GM21390 (cell line): Measurements from ENCODE around the gene CRKL.
"Not testable (repeated sequence)": the region's sequence is repeated elsewhere in the genome, so short reads cannot be mapped to it uniquely, and the experiment has no call there.

Experiments
- ATAC-seq: cut with Tn5 transposase; IDR thresholded peaks from one replicate; pipeline ENCODE4 v1.9.1; 2021; ENCODE audit not compliant: unreplicated experiment

The CRKL gene

DNA sequence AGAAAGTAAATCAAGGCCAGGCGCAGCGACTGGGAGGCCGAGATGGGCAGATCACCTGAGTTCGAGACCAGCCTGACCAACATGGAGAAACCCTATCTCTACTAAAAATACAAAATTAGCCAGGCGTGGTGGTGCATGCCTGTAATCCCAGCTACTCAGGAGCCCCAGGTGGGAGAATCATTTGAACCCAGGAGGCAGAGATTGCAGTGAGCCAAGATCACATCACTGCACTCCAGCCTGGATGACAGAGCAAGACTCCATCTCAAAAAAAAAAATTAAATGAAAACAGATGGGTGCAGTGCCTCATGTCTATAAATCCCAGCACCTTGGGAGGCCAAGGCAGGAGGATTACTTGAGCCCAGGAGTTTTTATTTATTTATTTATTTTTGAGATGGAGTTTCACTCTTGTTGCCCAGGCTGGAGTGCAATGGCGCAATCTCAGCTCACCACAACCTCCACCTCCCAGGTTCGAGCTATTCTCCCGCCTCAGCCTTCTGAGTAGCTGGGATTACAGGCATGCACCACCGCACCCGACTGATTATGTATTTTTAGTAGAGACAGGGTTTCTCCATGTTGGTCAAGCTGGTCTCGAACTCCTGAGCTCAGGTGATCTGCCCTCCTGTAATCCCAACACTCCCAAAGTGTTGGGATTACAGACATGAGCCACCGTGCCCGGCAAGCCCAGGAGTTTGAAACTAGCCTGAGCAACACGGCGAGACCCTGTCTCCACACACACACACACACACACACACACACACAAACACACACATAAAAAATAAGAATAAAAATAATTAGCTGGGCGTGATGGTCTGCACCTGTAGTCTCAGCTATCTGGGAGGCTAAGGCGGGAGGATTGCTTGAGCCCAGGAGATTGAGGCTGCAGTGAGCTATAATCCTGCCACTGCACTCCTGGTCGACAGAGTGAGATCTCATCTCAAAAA, 15.8 kb upstream of the CRKL start:
- ATAC-seq: not testable (repeated sequence)

DNA sequence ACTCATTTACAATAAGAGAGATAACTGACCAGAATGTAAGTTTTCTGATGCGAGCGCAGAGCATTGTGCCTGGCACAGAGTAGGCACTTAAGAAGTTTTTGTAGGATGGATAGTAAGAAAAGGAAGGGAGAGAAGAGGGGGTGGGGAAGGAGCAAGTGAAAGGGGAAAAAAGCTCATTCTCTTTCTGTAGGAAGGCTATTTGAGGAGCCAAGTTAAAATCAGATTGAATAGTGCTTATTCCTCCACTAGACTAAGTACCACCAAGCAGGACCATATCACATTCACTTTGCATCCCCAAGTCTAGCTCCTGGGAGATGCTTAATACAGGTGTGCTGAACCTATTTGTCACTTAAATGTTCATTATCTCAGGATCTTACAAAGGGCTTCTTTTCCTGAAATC, 14.1 kb upstream of the CRKL start:
- ATAC-seq: no peak

DNA sequence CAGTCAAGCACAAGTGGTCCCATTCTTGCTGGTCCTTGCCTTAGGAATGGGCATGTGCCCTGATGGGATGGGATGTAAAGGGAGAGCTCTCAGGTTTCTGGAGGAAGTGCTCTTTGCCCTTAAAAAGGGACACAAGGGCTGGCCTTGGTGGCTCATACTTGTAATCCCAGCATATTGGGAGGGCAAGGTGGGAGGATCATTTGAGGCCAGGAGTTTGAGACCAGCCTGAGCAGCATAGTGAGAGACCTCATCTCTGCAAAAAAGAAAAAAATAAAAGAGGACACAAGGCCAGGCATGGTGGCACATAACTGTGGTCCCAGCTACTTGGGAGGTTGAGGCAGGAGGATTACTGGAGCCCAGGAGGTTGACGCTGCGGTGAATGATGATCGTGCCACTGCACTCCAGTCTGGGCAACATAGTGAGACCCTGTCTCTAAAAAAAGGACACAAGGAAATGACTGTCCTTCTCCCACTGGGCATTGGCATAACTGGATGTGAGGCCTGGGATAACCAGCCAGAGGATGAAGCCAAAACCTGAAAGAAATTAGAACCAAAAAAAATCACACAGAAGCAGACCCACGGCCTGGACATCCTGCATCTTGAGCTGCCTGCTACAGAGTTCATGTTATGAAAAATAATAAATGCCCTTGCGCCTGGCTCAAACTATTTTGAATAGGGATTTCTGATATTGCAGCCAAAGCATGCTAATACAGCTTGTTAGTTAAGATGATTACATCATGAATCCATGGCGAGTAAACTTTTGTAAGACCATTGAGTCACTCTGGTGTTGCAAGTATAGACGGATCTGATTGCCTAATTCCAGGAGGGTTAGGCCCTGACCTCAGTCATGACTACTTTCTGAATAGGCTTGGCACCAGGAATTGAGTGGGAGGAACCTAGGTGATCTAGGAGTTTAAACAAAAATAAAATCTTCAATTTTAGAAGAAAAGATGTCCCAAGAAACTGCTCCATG, 12.9 kb upstream of the CRKL start:
- no peak for ATAC-seq

DNA sequence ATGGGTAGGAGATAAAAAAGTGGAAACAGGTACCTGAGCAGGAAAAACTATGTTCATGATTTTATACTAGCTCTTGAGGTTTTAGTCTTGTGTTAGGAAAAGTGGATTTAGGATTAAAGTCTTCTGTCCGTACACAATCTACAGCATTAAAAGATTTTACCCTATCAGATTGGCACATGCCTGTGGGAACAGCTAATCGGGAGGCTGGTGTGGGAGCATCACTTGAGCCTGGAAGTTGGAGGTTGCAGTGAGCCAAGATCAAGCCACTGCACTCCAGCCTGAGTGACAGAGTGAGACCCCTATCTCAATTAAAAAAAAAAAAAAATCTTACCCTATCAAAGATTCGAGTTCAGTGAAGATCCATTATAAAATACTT, 12.2 kb upstream of the CRKL start:
- no peak for ATAC-seq

DNA sequence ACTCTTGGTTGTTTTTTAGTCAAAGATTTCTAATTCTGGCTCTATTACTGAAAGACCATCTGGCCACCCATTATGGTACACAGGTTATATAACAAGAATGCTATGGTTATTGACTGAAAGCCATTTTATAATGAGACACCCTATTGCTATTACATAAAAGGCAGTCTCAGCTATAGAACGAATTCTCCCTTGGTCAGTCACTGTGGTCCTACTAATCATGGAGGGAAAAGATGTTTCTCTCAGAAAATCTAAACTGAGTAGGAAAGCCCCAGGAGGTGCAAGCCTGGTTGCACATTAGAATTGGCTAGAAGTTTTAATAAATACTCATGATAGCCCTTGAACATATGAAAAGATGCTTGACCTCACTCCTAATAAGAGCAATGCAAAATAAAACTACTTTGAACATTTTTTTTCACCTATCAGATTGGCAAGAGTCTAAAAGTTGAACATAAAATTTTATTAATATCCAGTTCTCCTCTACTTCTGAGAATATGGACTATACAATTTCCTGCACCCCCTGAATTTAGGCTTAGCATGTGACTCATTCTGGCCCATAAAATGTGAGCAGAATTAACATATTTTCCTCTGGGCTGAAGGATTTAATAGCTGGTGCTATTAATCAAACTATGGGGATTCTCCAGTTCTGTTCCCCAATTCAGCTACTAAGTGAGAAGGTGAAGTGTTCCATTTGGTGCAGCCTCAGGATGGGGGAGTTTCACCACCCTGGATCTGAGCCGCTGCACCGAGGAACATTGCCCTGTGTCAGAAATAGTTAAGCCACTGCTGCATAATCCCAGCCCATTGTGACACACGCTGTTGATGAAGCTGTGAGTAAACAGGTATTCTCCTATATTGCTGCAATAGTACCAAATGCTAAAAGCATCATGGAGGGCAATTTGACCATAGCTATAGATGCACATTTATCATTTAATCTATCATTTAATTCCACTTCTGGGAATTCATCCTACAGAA, 11.5 kb upstream of the CRKL start:
- no peak for ATAC-seq

DNA sequence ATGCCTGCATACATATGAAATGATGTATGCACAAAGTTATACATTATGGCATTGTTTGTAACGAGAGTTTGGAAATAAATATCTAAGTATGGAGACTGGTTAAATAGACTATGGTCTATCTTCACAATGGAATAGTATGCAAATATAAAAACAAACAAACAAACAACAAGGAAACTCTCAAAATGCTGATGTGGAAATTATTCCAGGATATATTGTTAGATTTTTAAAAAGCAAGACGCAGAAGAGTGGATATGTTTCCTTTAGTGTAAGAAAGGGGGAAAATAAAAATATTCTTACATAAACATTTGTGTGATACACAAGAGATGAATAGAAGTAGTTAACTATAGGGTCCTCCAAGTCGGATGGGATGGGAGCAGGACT, 10.8 kb upstream of the CRKL start:
- ATAC-seq: no peak

DNA sequence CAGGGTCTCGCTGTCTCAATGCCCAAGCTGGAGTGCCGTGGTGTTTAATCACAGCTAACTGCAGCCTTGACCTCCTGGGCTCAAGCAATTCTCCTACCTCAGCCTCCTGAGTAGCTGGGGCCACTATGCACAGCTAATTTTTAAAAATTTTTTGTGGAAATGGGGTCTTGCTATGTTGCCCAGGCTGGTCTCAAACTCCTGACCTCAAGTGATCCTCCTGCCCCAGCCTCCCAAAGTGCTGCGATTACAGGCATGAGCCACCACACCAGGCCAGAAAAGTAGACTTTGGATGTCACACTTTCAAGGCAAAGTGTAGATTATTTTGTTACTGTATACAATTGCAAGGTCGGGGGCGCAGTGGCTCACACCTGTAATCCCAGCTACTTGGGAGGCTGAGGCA, 8.5 kb upstream of the CRKL start:
- not testable (repeated sequence) for ATAC-seq

DNA sequence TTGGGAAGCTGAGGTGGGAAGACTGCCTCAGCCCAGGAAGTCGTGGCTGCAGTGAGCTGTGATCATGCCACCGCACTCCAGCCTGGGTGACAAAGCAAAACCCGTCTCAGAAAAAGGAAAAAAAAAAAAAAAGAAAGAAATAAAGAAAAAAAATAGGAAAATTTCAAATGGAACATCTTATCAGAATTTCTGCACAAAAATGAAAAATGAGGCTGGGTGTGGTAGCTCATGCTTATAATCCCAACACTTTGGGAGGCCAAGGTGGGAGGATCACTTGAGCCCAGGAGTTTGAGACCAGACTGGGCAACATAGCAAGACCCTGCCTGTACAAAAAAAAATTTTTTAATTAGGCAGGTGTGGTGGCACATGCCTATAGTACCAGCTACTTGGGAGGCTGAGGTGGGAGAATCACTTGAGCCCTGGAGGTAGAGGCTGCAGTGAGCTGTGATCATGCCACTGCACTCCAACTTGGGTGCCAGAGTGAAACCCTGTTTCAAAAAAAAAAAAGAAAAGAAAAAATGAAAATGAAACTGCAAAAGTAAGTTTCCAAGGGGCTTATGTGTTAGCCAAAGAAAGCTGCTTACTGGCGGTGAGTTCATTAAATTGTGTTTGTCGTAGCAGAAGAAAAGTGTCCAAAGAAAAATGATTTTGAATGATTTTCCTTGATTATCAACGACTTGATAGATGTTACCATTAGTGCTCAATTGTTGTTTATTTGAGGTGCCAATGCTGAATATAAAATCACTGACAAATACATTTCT, 7.5 kb upstream of the CRKL start:
- ATAC-seq: no peak

DNA sequence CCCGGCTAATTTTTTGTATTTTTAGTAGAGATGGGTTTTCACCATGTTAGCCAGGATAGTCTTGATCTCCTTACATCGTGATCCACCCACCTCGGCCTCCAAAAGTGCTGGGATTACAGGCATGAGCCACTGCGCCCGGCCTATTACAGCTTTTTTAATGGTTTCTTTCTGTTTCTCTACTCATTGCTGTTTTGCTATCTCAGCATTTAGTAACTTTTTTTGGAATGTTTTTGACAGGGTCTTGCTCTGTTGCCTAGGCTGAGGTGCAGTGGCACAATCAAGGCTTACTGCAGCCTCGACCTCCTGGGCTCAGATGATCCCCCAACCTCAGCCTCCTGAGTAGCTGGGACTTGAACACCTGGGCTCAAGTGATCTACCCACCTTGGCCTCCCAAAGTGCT, 4.7 kb upstream of the CRKL start:
- ATAC-seq: no peak

DNA sequence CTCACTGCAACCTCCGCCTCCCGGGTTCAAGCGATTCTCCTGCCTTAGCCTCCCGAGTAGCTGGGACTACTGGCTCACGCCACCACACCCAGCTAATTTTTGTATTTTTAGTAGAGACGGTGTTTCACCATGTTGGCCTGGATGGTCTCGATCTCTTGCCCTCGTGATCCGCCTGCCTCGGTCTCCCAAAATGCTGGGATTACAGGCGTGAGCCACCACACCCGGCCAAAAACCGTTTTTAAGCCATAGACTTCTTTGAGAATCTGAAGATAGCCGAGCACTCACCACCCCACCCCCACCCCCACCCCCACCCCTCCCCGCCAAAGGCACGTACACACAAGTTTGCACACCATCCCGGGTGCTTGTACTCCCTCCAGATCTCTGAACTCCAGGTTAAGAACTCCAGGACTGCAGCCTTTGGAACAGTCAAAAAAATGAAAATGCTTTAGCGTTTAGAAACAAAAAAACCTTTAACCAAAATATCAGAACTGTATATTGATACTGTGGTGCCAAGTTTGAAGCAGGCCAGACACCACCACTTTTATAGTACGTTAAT, 1.5 kb downstream of the CRKL start:
- no peak for ATAC-seq

DNA sequence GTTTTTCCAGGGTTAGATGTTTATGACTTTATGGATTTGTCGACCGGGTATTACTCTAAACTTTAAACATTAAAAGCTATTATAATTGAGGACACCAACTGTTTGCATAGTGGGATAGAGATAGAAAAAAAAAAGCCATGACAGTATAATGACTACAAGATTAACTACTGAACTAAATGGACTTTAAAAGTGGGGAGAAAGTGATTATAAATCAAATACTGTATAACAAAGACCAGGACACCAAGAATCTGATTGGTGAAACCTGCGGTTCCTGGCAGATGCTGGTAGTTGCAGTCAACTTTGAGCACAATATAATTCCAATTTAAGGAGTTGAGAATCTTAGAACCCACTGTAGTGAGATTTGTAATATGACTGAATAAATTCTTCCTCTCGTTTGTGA, 2.5 kb downstream of the CRKL start:
- ATAC-seq: no peak

DNA sequence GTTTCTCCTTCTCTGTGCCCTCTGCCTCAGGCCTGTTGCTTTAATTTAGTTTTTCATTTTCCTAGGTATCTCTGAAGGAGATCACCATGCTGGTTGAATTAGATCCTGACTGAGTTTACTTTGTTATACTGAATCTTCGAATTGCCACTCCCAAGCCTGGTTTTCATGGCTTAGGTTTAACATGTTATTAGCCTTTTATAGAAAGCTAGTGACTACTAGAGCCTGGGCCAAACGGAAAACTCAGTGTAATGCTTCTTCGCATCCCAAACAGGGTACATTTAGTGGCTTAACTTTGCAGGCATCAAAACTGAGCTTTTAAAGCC, 3.6 kb downstream of the CRKL start:
- ATAC-seq: no peak

DNA sequence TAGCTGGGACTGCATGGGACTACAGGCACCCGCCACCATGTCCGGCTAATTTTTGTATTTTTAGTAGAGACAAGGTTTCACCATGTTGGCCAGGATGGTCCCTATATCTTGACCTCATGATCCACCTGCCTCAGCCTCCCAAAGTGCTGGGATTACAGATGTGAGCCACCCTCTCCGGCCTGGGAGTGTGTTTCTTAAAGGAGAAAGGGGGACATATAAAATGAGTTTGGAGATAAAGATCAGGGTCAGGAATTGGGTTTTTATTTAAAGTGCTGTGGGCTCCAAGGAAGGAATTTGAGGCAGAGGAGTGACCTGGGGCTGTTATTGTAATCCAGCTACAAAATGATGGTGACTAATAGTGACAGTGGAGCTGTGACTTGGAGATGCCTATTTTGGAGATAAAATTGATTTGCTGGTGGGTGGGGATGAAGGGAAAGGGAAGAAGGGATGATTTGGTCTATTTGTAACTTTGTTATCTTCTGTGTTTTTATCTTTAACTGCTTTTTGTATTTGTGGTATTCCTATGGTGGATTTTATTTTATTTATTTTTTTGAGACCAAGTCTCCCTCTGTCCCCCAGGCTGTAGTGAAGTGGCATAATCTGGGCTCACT, 5.0 kb downstream of the CRKL start:
- ATAC-seq: no peak

DNA sequence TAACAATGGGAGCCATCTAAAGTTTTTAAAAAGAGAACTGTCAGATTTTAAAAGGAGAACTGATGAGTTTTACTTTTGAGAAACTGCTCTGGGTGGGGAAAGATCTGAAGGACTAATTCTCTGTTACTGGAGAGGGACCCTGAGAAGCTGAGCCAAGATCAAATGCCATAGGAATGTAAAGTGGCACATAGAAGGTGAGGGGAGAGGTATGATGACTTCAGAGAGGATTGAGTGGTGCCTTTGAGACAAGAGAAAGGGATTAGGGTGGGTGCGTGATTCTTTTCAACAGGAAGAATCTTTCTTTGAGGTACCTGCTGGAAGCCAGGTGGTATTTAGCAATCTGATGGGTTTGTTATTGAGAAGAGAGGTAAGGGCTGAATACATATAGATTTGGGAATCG, 9.0 kb downstream of the CRKL start:
- no peak for ATAC-seq

DNA sequence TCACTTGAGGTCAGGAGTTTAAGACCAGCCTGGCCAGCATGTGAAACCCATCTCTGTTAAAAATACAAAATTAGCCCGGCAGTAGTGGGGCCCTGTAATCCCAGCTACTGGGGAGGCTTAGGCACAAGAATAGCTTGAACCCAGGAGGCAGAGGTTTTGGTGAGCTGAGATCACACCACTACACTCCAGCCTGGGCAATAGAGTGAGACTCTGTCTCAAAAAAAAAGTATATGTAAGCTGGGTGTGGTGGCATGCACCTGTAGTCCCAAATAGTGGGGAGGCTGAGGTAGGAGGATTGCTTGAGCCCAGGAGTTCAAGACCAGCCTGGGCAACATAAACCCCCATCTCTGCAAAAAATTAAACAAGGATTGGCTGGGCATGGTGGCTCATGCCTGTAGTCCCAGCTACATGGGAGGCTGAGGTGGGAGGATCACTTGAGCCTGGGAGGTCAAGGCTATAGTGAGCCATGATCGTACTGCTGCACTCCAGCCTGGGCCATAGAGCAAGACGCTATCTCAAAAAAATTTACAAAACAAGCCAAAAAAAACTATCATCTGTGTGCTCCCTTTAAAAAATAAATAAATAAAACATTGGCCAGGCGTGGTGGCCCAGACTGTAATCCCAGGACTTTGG, 10.8 kb downstream of the CRKL start:
- no peak for ATAC-seq

DNA sequence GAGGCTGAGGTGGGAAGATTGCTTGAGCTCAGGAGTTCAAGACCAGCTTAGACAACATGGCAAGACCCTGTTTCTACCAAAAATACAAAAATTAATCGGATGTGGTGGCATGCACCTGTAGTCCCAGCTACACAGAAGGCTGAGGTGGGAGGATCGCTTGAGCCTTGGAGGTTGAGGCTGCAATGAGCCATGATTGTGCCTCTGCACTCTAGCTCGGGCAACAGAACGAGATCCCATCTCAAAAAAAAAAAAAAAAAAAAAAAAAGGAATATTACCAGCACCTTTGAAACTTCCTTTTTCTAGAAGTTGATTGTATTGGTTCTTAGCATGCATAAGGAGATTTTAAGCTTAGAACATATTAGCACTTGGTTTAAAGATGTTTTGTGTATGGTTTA, 11.4 kb downstream of the CRKL start:
- ATAC-seq: no peak

DNA sequence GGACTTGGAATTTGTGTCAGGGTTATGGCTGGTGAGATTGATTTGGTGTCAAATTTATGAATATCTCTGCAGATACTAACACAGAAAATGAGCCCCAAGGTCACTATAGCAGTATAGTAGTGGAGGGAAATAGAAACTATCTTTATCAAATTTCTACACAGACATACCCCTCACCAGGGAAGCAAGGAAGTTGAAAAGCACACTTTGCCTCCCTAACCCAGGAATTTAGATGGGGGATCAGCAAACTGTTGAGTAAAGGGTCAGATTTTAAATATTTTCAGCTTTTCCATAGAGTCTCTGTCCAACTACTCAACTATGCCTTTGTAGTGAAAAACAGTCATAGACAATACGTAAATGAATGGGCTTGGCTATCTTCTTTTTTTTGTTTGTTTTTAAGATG, 12.8 kb downstream of the CRKL start:
- ATAC-seq: no peak

DNA sequence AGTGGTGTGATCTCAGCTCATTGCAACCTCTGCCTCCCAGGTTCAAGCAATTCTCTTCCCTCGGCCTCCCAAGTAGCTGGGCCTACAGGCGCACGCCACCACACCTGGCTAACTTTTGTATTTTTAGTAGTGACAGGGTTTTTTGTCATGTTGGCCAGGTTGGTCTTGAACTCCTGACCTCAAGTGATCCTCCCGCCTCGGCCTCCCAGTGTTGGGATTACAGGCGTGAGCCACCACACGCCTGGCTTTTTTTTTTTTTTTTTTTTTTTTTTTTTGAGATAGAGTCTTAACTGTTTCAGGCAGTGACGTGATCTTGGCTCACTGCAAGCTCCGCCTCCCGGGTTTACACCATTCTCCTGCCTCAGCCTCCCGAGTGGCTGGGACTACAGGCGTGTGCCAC, 13.2 kb downstream of the CRKL start:
- ATAC-seq: not testable (repeated sequence)

DNA sequence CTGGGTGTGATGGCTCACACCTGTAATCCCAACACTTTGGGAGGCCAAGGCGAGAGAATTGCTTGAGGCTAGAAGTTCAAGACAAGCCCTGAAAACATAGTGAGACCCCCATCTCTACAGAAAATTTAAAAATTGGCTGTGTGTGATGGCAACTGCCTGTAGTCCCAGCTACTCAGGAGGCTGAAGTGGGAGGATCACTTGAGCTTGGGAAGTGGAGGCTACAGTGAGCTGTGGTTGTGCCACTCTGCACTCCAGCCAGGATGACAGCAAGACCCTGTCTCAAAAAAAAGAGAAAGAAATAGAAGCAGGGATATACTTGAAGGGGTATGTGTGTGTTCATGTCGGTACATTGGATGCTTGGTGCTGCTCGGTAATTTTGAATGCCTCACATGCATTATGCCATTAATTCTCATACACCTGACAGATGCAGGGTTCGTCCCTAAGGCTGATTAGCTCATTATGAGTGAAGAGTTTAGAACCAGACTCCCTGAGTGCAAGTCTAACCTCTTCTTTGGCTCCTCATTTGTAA, 14.0 kb downstream of the CRKL start:
- no peak for ATAC-seq
